ENCODE results near the gene LAMC2.

DNA sequence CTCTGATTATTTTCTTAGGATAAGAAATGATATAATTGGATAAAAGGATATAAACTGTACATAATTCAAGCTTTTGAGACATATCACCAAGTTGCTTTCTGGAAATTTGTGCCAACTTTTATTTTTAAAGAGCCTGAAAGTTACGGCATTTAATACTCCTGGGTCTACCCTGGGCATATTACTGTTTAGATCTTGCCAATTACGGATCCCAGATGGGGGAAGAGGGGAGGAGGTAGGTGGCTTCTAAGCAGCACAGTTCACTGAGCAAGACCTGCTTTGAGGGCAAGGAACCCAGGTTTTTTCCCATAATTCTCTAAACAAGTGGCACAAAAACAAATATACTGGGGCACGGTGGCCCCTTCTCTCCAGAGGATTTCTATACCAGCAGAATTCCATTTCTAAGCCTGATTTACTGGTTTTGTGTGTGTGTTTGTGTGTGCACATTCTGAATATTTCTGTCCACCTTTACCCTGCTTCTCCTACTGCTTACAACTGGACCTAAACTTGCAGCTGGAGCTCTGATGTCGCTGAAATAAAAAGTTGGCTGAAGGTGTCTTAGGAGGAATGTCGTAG lies 76.7 kb downstream of the LAMC2 start:
- TF ChIP-seq POLR2A (IDR thresholded peaks at IDR 0.05; ENCODE audit: control extremely low read depth in 1 of 2, low read depth in 2 of 2, low read length in 2 of 2), result no peak
- TF ChIP-seq EP300 (IDR thresholded peaks at IDR 0.05; ENCODE audit: borderline replicate concordance in 1 of 2, low read depth in 2 of 2, low read length in 2 of 2), result no peak
- no peak for TF ChIP-seq HDAC6 (IDR thresholded peaks at IDR 0.05; ENCODE audit: low read depth, low read length)
- no peak for TF ChIP-seq ZNF274 (IDR thresholded peaks at IDR 0.05; ENCODE audit: borderline replicate concordance, extremely low read depth, low read length)
